D341Med (cell line): ENCODE data around the gene NDUFV2.
A peak's percentile ranks its signal among the peaks of the same experiment; 100 is the strongest.
"Not testable (repeated sequence)": the region's sequence is repeated elsewhere in the genome, so short reads cannot be mapped to it uniquely, and the experiment has no call there.

ENCODE experiments used
- DNase-seq: peaks from one replicate; pipeline ENCODE4 v3.0.0; 2012; ENCODE audit warnings: low spot score

NDUFV2 gene

DNA sequence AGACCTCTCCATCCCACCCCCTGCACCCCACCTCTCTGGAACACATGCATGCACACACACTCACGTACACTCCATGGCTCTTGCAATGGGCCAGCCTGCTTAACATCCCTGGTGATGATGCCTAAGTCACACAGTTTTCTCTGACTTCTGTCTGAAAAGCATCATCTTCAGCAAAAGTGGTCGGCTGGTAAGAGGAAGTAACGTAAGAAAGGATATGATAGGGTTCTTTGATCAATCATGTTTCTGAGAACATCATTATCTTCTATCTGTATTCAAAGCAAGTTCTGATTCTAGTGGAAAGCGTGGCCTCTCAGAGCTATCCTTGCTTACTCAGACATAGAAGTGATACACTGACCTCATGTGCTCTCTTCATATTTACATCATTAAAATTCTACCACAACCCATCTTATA, 11.4 kb upstream of the NDUFV2 start:
- no peak for DNase-seq

DNA sequence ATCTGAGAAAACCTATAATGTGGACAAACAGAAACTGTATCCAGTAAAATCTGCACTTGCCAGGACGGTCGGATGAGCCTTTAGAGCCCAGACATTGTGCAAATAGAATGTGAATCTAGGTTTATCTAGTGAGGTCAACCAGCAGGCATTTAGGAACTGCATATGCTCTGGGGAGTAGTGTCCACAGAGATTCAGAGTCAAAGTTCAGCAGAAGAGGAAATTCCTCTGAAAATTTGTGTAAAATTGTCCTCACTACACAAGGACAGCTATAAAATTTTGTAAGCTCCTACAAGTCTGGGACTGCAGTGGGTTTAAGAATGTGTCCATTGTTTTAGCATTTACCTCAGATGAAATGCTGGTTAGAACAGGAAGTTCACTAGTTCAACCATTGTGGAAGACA, 9.8 kb upstream of the NDUFV2 start:
- no peak for DNase-seq

DNA sequence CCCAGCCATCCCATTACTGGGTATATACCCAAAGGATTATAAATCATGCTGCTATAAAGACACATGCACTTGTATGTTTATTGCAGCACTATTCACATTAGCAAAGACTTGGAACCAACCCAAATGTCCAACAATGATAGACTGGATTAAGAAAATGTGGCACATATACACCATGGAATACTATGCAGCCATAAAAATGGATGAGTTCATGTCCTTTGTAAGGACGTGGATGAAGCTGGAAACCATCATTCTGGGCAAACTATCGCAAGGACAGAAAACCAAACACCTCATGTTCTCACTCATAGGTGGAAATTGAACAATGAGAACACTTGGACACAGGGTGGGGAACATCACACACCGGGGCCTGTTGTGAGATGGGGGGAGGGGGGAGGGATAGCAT, 9.4 kb upstream of the NDUFV2 start:
- DNase-seq = not testable (repeated sequence)

DNA sequence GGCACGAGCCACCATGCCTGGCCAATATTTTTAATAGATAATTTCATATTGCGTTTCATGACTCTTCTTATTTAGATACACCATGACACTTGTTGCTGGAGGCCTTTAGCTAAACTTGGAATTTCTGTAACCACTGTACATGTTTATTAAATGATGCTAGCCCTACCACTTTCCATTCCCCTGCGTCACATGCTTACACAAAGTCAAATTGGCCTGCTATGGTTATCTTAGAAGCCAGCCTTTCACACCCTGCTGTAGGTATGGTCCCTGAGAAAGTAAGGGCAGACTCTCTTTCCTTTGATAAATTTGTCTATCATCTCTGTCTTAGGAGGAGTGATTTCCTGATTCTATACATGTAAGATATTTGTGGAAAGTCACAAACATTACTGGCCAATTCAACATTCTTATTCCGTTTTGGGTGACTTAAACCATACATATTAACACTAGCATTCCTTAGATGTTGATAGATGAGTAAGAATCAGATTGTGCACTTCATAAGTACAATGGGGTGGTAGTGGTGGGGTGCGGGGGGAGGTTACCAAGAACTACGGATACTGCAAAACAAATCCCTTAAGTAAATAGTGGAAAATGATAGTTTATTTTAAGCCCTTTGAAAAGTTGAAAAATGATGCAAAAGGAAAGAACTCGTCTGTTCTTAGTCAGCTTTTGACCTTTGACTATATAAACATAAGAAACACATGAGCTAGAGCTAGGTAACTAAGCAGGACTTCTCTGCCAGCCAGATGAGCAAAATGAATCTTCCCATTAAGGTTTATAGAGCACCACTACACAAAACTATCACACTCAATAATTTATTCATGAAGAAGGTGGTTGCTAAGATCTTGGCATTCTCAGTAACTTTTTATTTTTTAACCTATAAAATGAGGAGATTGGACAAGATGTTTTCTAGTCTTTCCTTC, 7.9 kb upstream of the NDUFV2 start:
- DNase-seq = no peak

DNA sequence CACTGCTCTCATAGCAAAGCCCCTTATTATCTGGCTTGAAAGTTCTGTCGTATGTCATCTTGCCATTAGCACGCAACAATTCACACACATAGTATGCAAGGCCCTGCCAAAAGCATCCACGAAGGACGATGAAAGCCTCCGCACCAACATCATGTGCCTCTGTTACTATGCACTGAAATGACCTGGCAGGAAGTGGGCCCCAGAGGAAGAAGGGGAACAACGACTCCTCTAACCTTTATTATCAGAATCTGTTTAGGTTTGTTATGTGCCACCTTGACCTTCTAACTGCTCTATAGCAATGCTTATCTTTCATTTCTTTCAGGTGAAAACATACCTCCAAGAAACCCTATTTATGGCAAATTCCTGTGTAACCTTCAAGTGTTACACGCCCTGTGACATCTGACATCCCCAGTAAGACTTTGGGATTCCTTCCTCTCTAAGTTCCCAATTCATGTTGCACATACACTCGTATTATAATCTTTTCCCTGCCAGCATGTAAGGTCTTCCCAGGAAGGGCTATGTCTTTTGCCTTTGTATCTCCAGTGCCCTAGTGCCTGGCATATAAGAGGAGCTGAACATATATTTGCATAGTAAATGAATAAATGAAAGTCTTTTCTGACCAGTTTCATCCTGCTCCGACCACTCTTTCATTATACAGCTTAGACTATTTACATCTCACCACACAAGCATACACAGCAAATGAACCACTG, 7.0 kb upstream of the NDUFV2 start:
- no peak for DNase-seq

DNA sequence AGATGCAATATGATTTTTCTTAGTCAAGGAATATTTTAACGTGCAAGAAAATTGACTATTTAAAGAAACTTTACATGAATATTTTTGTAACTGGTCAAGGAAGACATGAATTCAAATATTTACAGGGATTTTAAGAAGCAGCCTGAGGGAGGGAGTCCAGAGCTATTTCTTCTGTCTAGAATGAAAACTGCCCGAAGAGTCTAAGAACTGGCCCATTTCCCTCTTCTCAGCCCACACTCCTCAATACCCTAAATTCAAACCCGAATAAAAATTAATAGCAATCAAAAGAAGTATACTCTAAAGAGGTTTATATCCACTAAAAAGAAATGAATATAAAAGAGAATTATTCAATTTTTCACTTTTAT, 6.5 kb upstream of the NDUFV2 start:
- no peak for DNase-seq

DNA sequence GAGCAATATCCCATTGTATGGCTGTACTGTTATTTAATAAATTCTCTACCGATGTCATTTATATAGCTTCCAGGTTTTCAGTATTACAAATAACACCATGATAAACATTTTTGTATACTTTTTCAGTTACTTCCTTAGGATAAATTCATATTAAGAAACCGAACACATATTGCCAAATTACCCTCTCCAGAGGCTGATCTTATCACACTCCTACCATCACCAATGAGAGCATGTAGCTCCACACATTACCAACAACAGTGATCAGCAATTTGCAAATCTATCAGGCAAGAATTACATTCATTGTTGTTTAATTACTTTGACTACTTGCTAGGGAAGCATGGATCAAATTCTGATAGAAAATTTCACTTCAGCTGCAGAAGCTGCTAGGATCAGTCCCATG, 5.8 kb upstream of the NDUFV2 start:
- no peak for DNase-seq

DNA sequence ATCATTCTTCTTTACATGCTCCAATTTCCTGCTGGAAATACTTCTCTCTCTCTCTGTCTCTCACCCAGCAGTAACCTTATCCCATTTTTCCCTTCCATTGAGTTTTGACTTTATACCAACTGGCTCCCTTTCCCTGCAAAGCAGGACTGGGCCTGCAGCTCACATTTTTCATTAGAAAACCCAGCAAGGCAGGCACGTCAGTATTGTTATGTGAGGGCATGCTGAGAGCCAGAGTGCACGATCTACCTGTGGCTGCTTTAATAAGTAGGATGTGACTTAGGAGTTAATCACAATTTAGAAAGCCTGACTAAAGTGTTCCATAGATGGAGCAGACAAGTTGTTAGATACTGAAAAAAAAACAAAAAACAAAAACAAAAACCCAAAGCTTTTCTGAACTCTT, 5.2 kb upstream of the NDUFV2 start:
- no peak for DNase-seq

DNA sequence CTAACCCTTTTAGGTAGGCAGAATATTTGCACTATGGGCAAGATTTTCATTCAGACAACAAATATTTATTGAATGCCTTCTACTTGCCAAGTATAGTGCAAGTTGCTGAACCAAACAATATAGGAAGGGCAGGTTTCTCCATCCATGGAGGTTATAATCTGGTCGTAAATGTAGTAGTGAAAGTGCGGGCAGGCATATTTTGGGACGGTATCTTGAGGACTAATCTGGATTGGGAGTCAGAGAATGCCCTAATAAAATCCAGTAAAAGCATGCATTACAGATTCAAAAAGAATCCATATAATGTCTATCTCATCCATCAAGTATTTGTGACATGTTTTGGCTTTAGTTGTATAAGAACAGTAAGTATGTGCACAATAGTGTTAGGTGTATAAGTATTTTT, 1.7 kb upstream of the NDUFV2 start:
- no peak for DNase-seq

DNA sequence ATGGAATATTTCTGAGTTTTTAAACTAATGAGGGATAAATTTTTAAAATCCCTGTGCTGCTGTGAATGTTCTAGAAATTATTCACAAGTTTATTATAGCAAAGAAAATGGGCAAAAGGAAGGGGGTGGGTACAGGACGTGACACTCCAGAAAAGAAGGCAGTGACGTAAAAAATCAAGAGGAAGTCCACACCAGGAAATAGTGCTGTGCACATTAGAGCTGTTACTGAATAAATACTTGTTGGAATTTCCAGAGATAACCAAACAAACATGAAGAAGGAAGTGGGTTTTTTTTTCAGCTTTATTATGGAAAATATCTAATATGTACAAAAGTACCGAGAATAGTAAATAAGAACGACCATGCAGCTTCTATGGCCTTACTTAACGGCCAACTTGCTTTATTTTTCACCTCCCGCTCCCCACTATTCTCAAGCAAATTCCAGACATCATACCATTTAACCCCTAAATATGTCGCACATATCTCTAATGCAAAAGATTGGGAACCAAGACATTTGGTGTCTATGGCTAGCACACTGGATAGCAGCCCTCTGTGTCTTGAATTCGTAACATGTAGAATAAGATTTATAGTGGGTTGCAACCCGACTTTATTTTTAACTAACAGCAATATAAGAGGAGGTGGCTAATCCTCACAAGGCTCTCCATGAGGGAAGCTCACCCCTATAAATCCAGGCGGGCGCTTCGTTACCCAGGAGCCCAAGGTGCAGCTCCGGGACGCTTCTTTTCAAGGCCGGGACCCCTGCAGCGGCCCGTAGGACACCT, 580 bp upstream of the NDUFV2 start:
- DNase-seq = no peak

DNA sequence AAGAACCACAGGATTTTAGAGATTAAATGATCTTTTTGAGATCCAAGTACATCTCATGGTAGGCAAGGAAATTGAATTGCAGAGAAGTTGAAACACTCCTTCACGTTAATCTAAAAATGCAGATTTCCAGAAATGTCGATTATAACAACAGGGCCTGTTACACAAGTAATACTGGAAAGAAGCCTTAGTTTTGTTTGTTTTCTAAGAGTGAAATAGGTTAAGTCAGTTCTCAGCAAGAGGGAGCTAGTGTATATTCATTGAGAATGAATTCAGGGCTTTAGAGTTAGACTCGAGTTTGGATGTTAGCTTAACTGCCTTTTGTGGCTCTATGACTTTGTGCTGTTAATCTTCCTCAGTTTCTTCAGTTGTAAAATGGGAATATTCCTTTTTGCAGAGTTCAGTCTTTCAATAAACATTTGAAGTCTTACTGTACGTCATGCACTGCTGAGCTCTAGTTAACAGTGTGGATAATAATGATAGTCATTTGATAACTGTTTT, 926 bp downstream of the NDUFV2 start:
- DNase-seq = no peak

DNA sequence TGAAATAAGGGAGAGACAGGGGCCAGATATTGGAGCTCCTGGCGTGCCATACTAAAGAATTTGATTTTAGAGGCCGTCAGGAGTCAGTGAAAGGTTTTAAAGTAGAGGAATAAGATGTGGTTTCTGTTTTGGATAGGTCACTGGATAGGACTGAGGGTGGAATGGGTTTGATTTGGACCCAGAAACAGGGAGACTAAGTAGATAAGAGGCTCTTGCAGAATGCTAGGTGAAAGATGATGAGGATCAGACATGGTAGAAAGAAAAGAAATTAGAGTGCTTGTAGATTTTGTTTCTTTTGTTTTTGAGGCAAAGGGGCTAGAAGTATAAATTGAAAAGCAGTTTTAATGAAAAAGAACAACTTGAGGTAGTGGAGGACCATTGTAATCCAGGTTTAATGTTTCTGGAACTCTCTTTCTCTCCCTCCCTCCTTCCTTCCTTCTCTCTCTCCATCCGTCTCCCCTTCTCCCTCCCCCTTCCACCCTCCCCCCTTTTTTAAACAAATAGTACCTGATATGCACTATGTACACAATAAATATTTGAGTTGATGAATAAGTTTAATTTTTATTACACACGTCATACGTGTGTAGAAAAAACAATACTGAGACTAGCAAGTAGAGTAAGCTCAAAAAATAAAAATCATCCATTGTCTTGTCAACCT, 1.9 kb downstream of the NDUFV2 start:
- DNase-seq = no peak

DNA sequence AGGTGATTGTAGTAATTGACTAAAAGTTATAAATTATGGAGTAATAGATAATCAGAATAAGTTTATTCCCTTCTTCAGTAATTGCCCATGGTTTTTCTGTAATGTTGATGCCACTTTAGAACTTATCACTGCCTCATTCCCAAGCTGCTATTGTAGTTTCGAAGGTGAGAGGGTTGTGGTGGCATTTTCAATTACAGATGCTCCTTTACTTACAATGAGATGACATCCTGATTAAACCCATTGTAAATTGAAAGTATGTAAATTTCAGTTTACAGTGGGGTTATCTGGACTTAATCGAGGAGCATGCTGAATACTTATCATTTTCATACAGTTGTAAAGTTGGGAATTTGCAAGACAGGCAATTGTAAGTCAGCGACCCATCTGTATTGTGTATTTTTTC, 2.9 kb downstream of the NDUFV2 start:
- no peak for DNase-seq

DNA sequence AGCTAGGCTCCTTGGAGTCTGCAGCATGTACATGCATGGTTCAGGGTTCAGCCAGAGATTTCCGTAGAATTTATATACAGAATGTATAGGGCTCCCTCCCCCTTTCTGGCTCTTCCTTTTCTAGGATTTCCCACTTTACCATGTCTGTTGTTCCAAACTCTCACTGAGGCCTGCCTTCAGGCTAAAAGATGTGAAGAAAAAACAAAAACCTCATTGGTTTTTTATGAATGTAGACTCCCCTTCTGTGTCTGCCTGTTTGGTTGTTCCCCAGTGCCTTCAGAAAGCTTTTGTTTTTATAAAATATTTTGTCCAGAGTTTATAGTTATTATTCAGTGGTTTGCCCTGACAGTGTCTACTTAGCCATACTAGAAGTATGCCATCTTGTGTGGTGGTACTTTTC, 3.6 kb downstream of the NDUFV2 start:
- DNase-seq = no peak

DNA sequence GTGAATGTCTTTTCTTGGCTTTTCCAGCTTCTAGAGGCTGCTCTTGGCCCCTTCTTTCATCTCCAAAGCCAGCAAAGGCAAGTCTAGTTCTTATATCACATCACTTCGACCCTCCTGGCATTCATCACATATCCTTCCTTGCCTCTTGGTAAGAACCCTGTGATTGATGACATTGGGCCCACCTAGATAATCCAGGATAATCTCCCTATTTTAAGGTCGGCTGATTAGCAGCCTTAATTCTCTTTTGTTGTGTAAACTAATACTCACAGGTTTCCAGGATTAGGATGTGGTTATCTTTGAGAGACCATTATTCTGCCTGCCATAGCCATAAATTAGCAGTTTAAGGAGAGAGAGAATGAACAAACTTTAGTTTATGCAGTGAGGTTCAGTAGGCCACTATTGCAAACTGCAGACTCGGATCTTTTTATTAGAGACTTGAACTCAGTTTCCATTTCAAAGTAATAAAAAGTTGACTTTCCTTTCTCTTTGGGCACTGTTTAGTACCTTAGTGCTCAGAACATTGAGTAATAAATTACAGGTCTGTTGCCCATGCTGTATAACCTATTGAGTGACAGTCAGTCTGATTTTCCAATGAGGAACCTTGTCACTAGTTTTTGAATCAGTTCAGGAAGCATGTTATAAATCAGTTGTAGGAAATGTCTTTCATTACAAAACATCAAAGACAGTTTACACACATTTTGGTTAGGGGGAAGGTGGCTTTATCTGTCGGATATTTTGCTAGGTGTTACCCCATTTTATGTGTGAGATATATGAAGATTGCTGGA, 4.5 kb downstream of the NDUFV2 start:
- DNase-seq = peak; percentile 51

DNA sequence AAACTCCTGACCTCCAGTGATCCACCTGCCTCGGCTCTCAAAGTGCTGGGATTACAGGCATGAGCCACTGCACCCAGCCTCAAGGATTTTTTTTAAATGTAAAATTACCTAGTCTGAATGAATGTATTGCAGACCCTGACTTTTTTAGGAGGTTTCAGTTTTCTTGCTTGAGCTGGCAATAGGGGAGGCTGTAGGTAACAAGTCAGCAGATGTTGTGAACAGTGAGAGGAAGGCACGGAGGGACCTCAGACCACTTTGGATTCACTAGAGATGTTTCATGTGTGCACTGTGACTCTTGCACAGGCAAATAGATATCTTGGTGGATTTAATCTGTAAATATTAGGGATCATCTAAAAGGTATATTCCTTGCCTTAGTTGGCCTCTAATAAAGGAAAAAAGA, 6.4 kb downstream of the NDUFV2 start:
- DNase-seq = no peak

DNA sequence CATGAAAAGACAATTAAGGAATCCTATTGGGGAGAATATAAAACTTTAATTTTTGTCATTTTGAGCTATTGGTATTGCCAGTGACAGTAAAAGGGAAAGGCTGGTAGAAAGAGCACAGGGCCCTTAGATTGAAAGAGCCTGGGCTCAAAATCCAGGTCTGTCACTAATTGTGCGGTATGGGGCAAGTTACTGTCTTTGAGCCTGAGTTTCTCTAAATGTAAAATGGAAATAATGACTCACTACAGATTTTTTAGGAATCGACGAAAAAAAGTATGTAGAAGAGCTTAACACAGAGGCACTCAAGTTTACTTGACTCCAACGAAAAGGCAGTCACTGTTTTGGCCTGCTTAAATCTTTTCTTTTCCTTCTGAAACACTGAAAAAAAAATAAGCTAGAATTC, 7.0 kb downstream of the NDUFV2 start:
- DNase-seq = no peak

DNA sequence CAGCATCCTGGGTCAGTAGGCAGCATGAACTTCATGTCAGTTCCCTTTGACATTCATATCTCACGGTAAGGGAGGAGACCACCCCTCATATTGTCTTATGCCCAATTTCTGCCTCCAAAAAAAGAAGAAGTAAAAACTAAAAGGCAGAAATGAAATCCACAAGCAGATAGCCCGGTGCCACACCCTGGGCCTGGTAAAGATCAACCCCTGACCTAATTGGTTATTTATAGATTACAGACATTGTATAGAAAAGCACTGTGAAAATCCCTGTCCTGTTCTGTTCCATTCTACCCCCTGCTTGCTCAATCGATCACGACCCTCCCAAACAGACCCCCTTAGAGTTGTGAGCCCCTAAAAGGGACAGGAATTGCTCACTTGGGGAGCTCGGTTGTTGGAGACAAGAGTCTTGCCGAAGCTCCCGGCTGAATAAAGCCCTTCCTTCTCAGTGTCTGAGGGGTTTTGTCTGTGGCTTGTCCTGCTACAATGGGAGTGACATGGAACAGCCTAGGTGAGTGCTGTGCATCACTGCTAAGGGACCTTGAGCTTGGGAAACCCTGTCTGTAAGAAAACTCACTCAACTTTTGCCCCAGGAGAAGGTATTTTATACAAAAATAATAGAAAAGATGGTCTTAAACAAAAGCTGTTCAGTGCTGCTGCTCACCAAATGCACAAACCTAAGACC, 11.1 kb downstream of the NDUFV2 start:
- no peak for DNase-seq

DNA sequence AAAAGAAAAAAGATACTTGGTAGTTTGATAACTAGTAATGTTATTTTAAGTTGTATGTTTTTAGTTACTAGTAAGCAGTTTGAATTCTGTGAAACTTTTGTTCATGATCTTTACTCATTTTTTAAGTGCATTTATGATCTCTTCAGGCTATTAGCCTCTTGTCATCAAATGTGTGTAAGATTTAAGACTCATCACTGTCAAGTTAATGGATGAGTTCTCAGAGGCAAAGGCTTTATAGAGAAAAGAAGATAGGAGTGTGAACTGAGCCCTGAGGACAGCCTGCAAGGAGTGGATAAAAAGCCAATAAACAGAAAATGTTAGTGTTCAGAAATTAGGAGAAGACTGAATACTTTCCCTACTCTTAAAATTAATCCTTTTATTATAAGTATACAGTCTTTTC, 13.5 kb downstream of the NDUFV2 start:
- DNase-seq = no peak

DNA sequence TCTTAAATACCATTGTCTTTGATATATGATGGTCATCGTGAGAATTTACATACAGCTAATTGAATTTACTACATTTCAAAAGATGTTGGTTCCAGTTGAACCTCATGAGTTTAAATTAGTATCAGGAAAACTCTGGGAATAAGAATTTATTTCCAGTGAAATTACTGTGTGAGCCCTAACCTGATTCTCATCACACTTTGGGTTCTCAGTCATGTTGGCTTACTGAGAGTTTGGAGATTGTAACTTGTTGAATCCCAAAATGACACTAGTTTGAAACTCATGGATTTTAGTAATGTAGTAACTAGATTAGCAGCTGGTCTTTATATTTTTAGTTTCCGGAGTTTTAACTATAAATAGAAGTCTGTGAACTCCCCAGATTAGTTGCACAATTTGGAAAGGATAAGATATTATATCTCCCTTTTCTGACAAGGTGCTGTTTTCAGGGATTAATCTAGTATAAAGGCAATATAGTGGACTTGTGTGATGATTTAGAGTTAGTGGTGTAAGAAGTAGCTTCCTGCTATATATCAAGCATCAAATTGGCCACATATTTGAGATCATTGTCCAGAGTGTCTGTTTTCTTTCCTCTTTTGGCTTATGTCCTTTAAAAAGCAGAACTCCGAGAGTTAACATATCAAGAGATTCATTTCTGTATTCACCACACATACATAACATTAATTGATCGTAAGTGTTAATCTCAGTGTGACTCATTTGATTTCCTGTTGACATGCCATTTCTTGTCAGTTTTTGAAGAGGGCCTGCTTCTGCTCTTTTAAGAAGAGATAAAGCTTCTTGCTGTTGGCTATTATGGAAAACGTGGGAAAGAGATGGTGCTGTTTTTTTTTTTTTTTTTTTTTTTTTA, 15.7 kb downstream of the NDUFV2 start:
- DNase-seq = no peak
